Activated effector memory CD4-positive, alpha-beta T cell treated with Interleukin-2 at 50 U/mL for 16 hours (primary cell): Measurements from ENCODE around the gene WWC1.
"Not testable (repeated sequence)": the region's sequence is repeated elsewhere in the genome, so short reads cannot be mapped to it uniquely, and the experiment has no call there.

Experiments used
- DNase-seq: peaks from one replicate; pipeline ENCODE4 v3.0.0-alpha.2; 2020

Gene WWC1

GRCh38 chr5:168310541-168310940 lies 19.1 kb downstream of the WWC1 start:
- not testable (repeated sequence) for DNase-seq

- DNase-seq = no peak
These were observed 19.7 kb downstream of the WWC1 start for GRCh38 chr5:168311061-168311566.

- DNase-seq = no peak
These were observed 21.3 kb downstream of the WWC1 start for GRCh38 chr5:168312606-168313295.

GRCh38 chr5:168313596-168314204 lies 22.3 kb downstream of the WWC1 start:
- no peak for DNase-seq

GRCh38 chr5:168314735-168315411 lies 23.4 kb downstream of the WWC1 start:
- no peak for DNase-seq

GRCh38 chr5:168315416-168316138 lies 24.1 kb downstream of the WWC1 start:
- DNase-seq = no peak

GRCh38 chr5:168316139-168316578 lies 24.7 kb downstream of the WWC1 start:
- DNase-seq = no peak

GRCh38 chr5:168317096-168317520 lies 25.7 kb downstream of the WWC1 start:
- no peak for DNase-seq

- DNase-seq = no peak
These were observed 26.2 kb downstream of the WWC1 start for GRCh38 chr5:168317521-168318147.

GRCh38 chr5:168318240-168318639 lies 26.8 kb downstream of the WWC1 start:
- DNase-seq = no peak

- DNase-seq = no peak
These were observed 28.3 kb downstream of the WWC1 start for GRCh38 chr5:168319774-168320173.

- no peak for DNase-seq
These were observed 29.4 kb downstream of the WWC1 start for GRCh38 chr5:168320805-168321204.

- no peak for DNase-seq
These were observed 33.6 kb downstream of the WWC1 start for GRCh38 chr5:168324859-168325630.

- DNase-seq = no peak
These were observed 35.6 kb downstream of the WWC1 start for GRCh38 chr5:168327019-168327421.

GRCh38 chr5:168327451-168327850 lies 36.0 kb downstream of the WWC1 start:
- no peak for DNase-seq

GRCh38 chr5:168327994-168328393 lies 36.5 kb downstream of the WWC1 start:
- no peak for DNase-seq

GRCh38 chr5:168328814-168329213 lies 37.4 kb downstream of the WWC1 start:
- DNase-seq = no peak

- DNase-seq = no peak
These were observed 37.9 kb downstream of the WWC1 start for GRCh38 chr5:168329302-168329701.

- DNase-seq = no peak
These were observed 40.6 kb downstream of the WWC1 start for GRCh38 chr5:168332042-168332441.

- no peak for DNase-seq
These were observed 42.8 kb downstream of the WWC1 start for GRCh38 chr5:168334280-168334679.

- no peak for DNase-seq
These were observed 43.2 kb downstream of the WWC1 start for GRCh38 chr5:168334695-168335094.

GRCh38 chr5:168337361-168337760 lies 45.9 kb downstream of the WWC1 start:
- DNase-seq = no peak
